AG10803 (cell line): ENCODE results near the gene WWOX.

Experiments used
- DNase-seq: peaks from one replicate; pipeline ENCODE4 v3.0.0; 2010; ENCODE audit warnings: low read depth
- H3K4me3 ChIP-seq: 2 replicates; pipeline ENCODE4 v1.5.1; 2011; ENCODE audit warnings: mild to moderate bottlenecking, low read length, control low read depth
- CTCF ChIP-seq: conservative IDR thresholded peaks from 2 replicates; pipeline ENCODE4 v1.5.1; 2011; ENCODE audit warnings: mild to moderate bottlenecking, low read length, control low read depth, inconsistent platforms

The WWOX gene

GRCh38 chr16:78235168-78235800 lies 135.8 kb downstream of the WWOX start:
- peak; percentile 64 for DNase-seq

GRCh38 chr16:78235876-78236275 lies 136.4 kb downstream of the WWOX start:
- no peak for TF ChIP-seq CTCF

More at GRCh38 chr16:78235168-78235800, 135.8 kb downstream of the WWOX start:
- no peak overlapping the region for H3K4me3 ChIP-seq
- peak; percentile 94 for TF ChIP-seq CTCF

GRCh38 chr16:78237841-78238240 lies 138.4 kb downstream of the WWOX start:
- no peak overlapping the region for H3K4me3 ChIP-seq
- TF ChIP-seq CTCF = no peak
- no peak for DNase-seq

More at GRCh38 chr16:78235876-78236275, 136.4 kb downstream of the WWOX start:
- no peak overlapping the region for H3K4me3 ChIP-seq
- DNase-seq = no peak

GRCh38 chr16:78240459-78241222 lies 141.2 kb downstream of the WWOX start:
- H3K4me3 ChIP-seq = no peak overlapping the region
- TF ChIP-seq CTCF = no peak
- no peak for DNase-seq

GRCh38 chr16:78242239-78242630 lies 142.8 kb downstream of the WWOX start:
- DNase-seq = no peak
- no peak for TF ChIP-seq CTCF
- H3K4me3 ChIP-seq = no peak overlapping the region

- TF ChIP-seq CTCF = no peak
- no peak overlapping the region for H3K4me3 ChIP-seq
- no peak for DNase-seq
Observed at GRCh38 chr16:78244131-78244895, 144.9 kb downstream of the WWOX start.
